ENCODE data around the gene TMEM161A.

- no peak for TF ChIP-seq MAX (CRISPR knock-in tag; IDR thresholded peaks at IDR 0.05)
- TF ChIP-seq CTCF (IDR thresholded peaks at IDR 0.05), result no peak
- no peak for TF ChIP-seq FOXP1 (CRISPR knock-in tag; IDR thresholded peaks at IDR 0.05; ENCODE audit: borderline replicate concordance)
- TF ChIP-seq HMGXB4 (CRISPR knock-in tag; IDR thresholded peaks at IDR 0.05), result no peak
- no peak for TF ChIP-seq FOXK1 (CRISPR knock-in tag; IDR thresholded peaks at IDR 0.05)
- no peak for TF ChIP-seq GTF2I (CRISPR knock-in tag; conservative IDR thresholded peaks at IDR 0.05)
- no peak for TF ChIP-seq NR2C2 (CRISPR knock-in tag; IDR thresholded peaks at IDR 0.05)
- no peak for TF ChIP-seq E2F1 (CRISPR knock-in tag; IDR thresholded peaks at IDR 0.05)
- no peak for TF ChIP-seq IRF2 (CRISPR knock-in tag; IDR thresholded peaks at IDR 0.05; ENCODE audit: borderline replicate concordance, low read depth)
- TF ChIP-seq KAT7 (CRISPR knock-in tag; IDR thresholded peaks at IDR 0.05; ENCODE audit: borderline replicate concordance), result no peak
- no peak for TF ChIP-seq TEAD4 (CRISPR knock-in tag; IDR thresholded peaks at IDR 0.05)
- TF ChIP-seq SP1 (CRISPR knock-in tag; conservative IDR thresholded peaks at IDR 0.05), result no peak
- no peak for TF ChIP-seq CREM (CRISPR knock-in tag; IDR thresholded peaks at IDR 0.05)
- TF ChIP-seq TP53 (CRISPR knock-in tag; IDR thresholded peaks at IDR 0.05), result no peak
Measured at GRCh38 chr19:19071897-19072296, 66.4 kb downstream of the TMEM161A start.
